HepG2 (cell line): ENCODE measurements around the gene ZNF816. TPM values are rescaled to one million over a fixed set of nuclear protein-coding genes. Genes with fewer than 3 reads are reported as not detected.

Experiments
- ASH2L ChIP-seq: fragments of 300-600, 200-600 bp; sonication (generic); IDR thresholded peaks from 2 replicates; pipeline ENCODE4 v1.7.0; 2017; ENCODE audit warnings: low read depth, mild to moderate bottlenecking, moderate library complexity, mixed read lengths, low read length; ENCODE audit not compliant: insufficient read length
- EP300 ChIP-seq, 3 experiments: sonication (generic) in 1 of 3; formaldehyde crosslinking in 1 of 3; IDR thresholded peaks; 2 replicates each; pipeline versions ENCODE4 v1.5.1 to v1.6.1; 2011 to 2020; ENCODE audit warnings: low read depth in 2 of 3, low read length in 2 of 3, borderline replicate concordance in 1 of 3, improper control_type of control experiment in 1 of 3, mild to moderate bottlenecking in 1 of 3, missing genetic modification reagents in 1 of 3, moderate library complexity in 1 of 3
- KDM5B ChIP-seq: sonication (generic); formaldehyde crosslinking; IDR thresholded peaks from 2 replicates; pipeline ENCODE4 v1.4.0; 2020; ENCODE audit warnings: missing genetic modification reagents, mild to moderate bottlenecking, borderline replicate concordance
- KLF12 ChIP-seq: sonication (generic); formaldehyde crosslinking; IDR thresholded peaks from 2 replicates; pipeline ENCODE4 v1.4.0; 2020; ENCODE audit warnings: missing genetic modification reagents, borderline replicate concordance
- NR1H2 ChIP-seq: sonication (generic); formaldehyde crosslinking; IDR thresholded peaks from 2 replicates; pipeline ENCODE4 v1.8.1; 2022; ENCODE audit warnings: low read depth, missing genetic modification reagents, borderline replicate concordance
- ZBTB33 ChIP-seq: sonication (generic); formaldehyde crosslinking; IDR thresholded peaks from 2 replicates; pipeline ENCODE4 v1.4.0; 2020; ENCODE audit warnings: missing genetic modification reagents
- ZBTB49 ChIP-seq: sonication (generic); formaldehyde crosslinking; IDR thresholded peaks from 2 replicates; pipeline ENCODE4 v1.4.0; 2020; ENCODE audit warnings: missing genetic modification reagents, borderline replicate concordance
- ZNF136 ChIP-seq: sonication (generic); formaldehyde crosslinking; IDR thresholded peaks from 2 replicates; pipeline ENCODE4 v1.8.1; 2022; ENCODE audit warnings: low read depth, mild to moderate bottlenecking, moderate library complexity, missing genetic modification reagents
- ZNF354B ChIP-seq: sonication (generic); formaldehyde crosslinking; IDR thresholded peaks from 2 replicates; pipeline ENCODE4 v1.8.0; 2022; ENCODE audit warnings: mild to moderate bottlenecking, missing genetic modification reagents
- ZNF589 ChIP-seq: sonication (generic); formaldehyde crosslinking; conservative IDR thresholded peaks from 2 replicates; pipeline ENCODE4 v1.8.0; 2022; ENCODE audit warnings: mild to moderate bottlenecking, moderate library complexity, missing genetic modification reagents
- polyA plus RNA-seq, 8 experiments: library from polyadenylated mRNA; depleted of rRNA in 3 of 8; stranded (reverse) in 7 of 8; unstranded in 1 of 8; fragments of >200 nt; fragmentation: Illumina TruSeq in 4 of 8; extraction: Trizol in 4 of 8; gene quantifications; 2 replicates each; pipeline versions ENCODE4 v1.2.1 to v1.2.3, GENCODE V29; 2011 to 2016; ENCODE audit warnings: low read depth in 4 of 8, missing spikeins in 1 of 8, mixed read lengths in 1 of 8; ENCODE audit not compliant: insufficient read depth in 1 of 8
- total RNA-seq, 5 experiments: library from RNA; depleted of rRNA; stranded (reverse); fragments of >200 nt; fragmentation: Illumina TruSeq; extraction: Trizol; gene quantifications; 2 replicates each; pipeline ENCODE4 v1.2.3, GENCODE V29; 2016; ENCODE audit warnings: low read depth in 1 of 5
- TF ChIP-seq, protein P1 (sequence below): sonication (generic); IDR thresholded peaks from 2 replicates; pipeline ENCODE4 v1.6.1; 2016; ENCODE audit warnings: low read depth, borderline replicate concordance
- TF ChIP-seq, protein P2 (sequence below): fragments of 450-650 bp; IDR thresholded peaks from 2 replicates; pipeline ENCODE4 v1.6.1; 2016
- TF ChIP-seq, protein P3 (sequence below): sonication (generic); formaldehyde crosslinking; IDR thresholded peaks from 2 replicates; pipeline ENCODE4 v1.4.0; 2020; ENCODE audit warnings: missing genetic modification reagents

The ZNF816 gene
- total and polyA plus RNA-seq, 2 of the 13 experiments (the other 11 are each of a cell fraction or from before 2014, with no cell fraction given): 5.2 to 14.1 TPM

DNA sequence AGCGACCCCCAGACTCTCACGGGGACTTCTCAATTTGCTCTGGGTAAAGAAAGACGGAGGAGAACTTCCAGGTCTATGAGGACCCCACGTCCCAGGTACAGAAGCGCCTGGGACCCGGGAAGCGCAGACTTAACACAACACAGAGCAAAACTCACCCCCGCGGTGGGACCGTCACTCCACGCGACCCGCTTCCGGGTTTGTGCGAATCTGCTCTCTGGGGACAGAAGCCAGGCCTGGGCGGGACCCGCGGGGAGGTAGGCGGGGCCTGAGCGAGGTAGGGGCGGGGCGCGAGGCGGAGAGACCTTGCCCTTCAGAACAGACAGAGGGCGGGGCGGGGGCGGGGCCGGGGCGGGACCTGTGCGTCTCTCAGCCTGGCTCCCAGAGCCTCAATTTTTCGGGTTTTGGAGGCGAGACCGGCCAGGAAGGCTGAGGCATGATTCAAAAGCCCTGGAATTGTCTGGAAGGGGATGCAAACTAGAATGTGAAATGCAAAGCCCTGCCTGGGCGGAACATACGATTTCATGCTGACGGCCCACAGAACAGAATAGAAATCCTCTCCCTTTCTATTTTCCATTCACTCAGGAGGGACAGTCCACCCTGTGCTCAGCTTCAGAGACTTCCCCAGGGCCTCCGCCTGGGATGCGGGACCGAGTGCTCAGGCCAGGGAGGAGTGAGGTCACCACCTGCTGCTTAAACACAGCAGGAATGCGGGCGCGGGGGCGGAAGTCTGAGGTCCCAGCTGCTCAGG is 20.1 kb downstream of the ZNF816 start (continued):
- no peak for TF ChIP-seq ZBTB49 (CRISPR knock-in tag)
- TF ChIP-seq, protein P1, sequence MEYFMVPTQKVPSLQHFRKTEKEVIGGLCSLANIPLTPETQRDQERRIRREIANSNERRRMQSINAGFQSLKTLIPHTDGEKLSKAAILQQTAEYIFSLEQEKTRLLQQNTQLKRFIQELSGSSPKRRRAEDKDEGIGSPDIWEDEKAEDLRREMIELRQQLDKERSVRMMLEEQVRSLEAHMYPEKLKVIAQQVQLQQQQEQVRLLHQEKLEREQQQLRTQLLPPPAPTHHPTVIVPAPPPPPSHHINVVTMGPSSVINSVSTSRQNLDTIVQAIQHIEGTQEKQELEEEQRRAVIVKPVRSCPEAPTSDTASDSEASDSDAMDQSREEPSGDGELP: peak; percentile 81; the same call in 1 of the 2 replicates
- peak; percentile 22 for TF ChIP-seq ASH2L
- TF ChIP-seq ZNF589 (CRISPR knock-in tag): no peak
- no peak for TF ChIP-seq ZNF136 (CRISPR knock-in tag)
- TF ChIP-seq, protein P2, sequence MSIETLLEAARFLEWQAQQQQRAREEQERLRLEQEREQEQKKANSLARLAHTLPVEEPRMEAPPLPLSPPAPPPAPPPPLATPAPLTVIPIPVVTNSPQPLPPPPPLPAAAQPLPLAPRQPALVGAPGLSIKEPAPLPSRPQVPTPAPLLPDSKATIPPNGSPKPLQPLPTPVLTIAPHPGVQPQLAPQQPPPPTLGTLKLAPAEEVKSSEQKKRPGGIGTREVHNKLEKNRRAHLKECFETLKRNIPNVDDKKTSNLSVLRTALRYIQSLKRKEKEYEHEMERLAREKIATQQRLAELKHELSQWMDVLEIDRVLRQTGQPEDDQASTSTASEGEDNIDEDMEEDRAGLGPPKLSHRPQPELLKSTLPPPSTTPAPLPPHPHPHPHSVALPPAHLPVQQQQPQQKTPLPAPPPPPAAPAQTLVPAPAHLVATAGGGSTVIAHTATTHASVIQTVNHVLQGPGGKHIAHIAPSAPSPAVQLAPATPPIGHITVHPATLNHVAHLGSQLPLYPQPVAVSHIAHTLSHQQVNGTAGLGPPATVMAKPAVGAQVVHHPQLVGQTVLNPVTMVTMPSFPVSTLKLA: 0 out of 2 replicates have a peak, but pooled peaks have one; percentile 4
- TF ChIP-seq ZNF354B (CRISPR knock-in tag): no peak
- TF ChIP-seq NR1H2: no peak
- TF ChIP-seq, protein P3, sequence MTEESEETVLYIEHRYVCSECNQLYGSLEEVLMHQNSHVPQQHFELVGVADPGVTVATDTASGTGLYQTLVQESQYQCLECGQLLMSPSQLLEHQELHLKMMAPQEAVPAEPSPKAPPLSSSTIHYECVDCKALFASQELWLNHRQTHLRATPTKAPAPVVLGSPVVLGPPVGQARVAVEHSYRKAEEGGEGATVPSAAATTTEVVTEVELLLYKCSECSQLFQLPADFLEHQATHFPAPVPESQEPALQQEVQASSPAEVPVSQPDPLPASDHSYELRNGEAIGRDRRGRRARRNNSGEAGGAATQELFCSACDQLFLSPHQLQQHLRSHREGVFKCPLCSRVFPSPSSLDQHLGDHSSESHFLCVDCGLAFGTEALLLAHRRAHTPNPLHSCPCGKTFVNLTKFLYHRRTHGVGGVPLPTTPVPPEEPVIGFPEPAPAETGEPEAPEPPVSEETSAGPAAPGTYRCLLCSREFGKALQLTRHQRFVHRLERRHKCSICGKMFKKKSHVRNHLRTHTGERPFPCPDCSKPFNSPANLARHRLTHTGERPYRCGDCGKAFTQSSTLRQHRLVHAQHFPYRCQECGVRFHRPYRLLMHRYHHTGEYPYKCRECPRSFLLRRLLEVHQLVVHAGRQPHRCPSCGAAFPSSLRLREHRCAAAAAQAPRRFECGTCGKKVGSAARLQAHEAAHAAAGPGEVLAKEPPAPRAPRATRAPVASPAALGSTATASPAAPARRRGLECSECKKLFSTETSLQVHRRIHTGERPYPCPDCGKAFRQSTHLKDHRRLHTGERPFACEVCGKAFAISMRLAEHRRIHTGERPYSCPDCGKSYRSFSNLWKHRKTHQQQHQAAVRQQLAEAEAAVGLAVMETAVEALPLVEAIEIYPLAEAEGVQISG (CRISPR knock-in tag): 0 out of 2 replicates have a peak, but pooled peaks have one; percentile 19
- no peak for TF ChIP-seq EP300 (IDR thresholded peaks at IDR 0.05; ENCODE audit: low read depth in 2 of 2, low read length in 2 of 2)
- no peak for TF ChIP-seq EP300 (CRISPR knock-in tag; IDR thresholded peaks at IDR 0.05; ENCODE audit: borderline replicate concordance)
- TF ChIP-seq ZBTB33 (CRISPR knock-in tag): 0 out of 2 replicates have a peak, but pooled peaks have one; percentile 28
- TF ChIP-seq KLF12: no peak
- 0 out of 2 replicates have a peak, but pooled peaks have one; percentile 43 for TF ChIP-seq KDM5B (CRISPR knock-in tag)
